KMS-11 (cell line): ENCODE results near the gene TSPAN11.

Experiments used
- H2AFZ ChIP-seq: fragments of 200-600 bp; sonication (generic); 2 replicates; pipeline ENCODE4 v1.6.1; 2016; ENCODE audit warnings: antibody characterized with exemption, mixed run types, low read depth
- H3K27ac ChIP-seq: fragments of 200-600 bp; sonication (generic); 2 replicates; pipeline ENCODE4 v1.6.1; 2016; ENCODE audit warnings: mild to moderate bottlenecking, mixed run types
- H3K27me3 ChIP-seq: fragments of 200-600 bp; sonication (generic); 2 replicates; pipeline ENCODE4 v1.6.1; 2017; ENCODE audit warnings: mild to moderate bottlenecking, low read depth, mixed run types, moderate library complexity; ENCODE audit not compliant: insufficient read depth
- H3K36me3 ChIP-seq: fragments of 200-600 bp; sonication (generic); 2 replicates; pipeline ENCODE4 v1.6.1; 2017; ENCODE audit warnings: mild to moderate bottlenecking, mixed run types; ENCODE audit not compliant: insufficient read depth
- H3K4me1 ChIP-seq: fragments of 200-600 bp; sonication (generic); 2 replicates; pipeline ENCODE4 v1.6.1; 2016; ENCODE audit warnings: mild to moderate bottlenecking, low read depth, mixed run types; ENCODE audit not compliant: poor library complexity, severe bottlenecking
- H3K4me2 ChIP-seq: fragments of 200-600 bp; sonication (generic); 2 replicates; pipeline ENCODE4 v1.7.0; 2016; ENCODE audit warnings: mild to moderate bottlenecking, mixed run types
- H3K4me3 ChIP-seq: fragments of 200-600 bp; sonication (generic); IDR thresholded peaks from 2 replicates; pipeline ENCODE4 v1.6.1; 2017; ENCODE audit warnings: low read depth, low read length, mixed read lengths; ENCODE audit not compliant: insufficient read depth
- H3K79me2 ChIP-seq: fragments of 200-600 bp; sonication (generic); 2 replicates; pipeline ENCODE4 v1.6.1; 2016; ENCODE audit warnings: low read depth, mixed run types; ENCODE audit not compliant: insufficient read depth
- H3K9ac ChIP-seq: fragments of 200-600 bp; sonication (generic); 2 replicates; pipeline ENCODE4 v1.6.1; 2016; ENCODE audit warnings: mild to moderate bottlenecking, mixed run types
- H4K20me1 ChIP-seq: fragments of 200-600 bp; sonication (generic); 2 replicates; pipeline ENCODE4 v1.6.1; 2016; ENCODE audit warnings: mild to moderate bottlenecking, mixed run types; ENCODE audit not compliant: insufficient read depth
- CTCF ChIP-seq: fragments of 200-600 bp; sonication (generic); conservative IDR thresholded peaks from 2 replicates; pipeline ENCODE4 v1.6.1; 2017; ENCODE audit warnings: low read depth, mild to moderate bottlenecking, antibody characterized with exemption, low read length, moderate library complexity, mixed read lengths

The TSPAN11 gene

GRCh38 chr12:30990776-30991175 is 64.2 kb downstream of the TSPAN11 start:
- Histone ChIP-seq H3K9ac (no peak overlapping the region), H2AFZ (no peak overlapping the region), H3K4me1 (peaks cover 17% of the 10 kb centered on the region), H3K4me3 (no peak overlapping the region), H3K79me2 (no peaks in the 10 kb centered on the region), H4K20me1 (no peaks in the 10 kb centered on the region), H3K36me3 (no peaks in the 10 kb centered on the region), H3K4me2 (no peak overlapping the region), H3K27ac (no peak overlapping the region), H3K27me3 (no peaks in the 10 kb centered on the region)
- TF ChIP-seq CTCF, result no peak

GRCh38 chr12:30991466-30991865 is 64.9 kb downstream of the TSPAN11 start:
- Histone ChIP-seq H3K4me2 (no peak overlapping the region), H3K27me3 (no peaks in the 10 kb centered on the region), H3K9ac (no peak overlapping the region), H4K20me1 (no peaks in the 10 kb centered on the region), H3K4me1 (peaks cover 17% of the 10 kb centered on the region), H3K36me3 (no peaks in the 10 kb centered on the region), H2AFZ (no peak overlapping the region), H3K27ac (no peak overlapping the region), H3K79me2 (no peaks in the 10 kb centered on the region), H3K4me3 (no peak overlapping the region)
- no peak for TF ChIP-seq CTCF

- H3K27ac ChIP-seq, result no peak overlapping the region
- H3K4me3 ChIP-seq, result no peak overlapping the region
- peaks cover 17% of the 10 kb centered on the region for H3K4me1 ChIP-seq
- H4K20me1 ChIP-seq, result no peaks in the 10 kb centered on the region
- TF ChIP-seq CTCF, result no peak
- no peaks in the 10 kb centered on the region for H3K36me3 ChIP-seq
- no peaks in the 10 kb centered on the region for H3K79me2 ChIP-seq
- no peak overlapping the region for H3K9ac ChIP-seq
- H3K27me3 ChIP-seq, result no peaks in the 10 kb centered on the region
- H2AFZ ChIP-seq, result no peak overlapping the region
- no peak overlapping the region for H3K4me2 ChIP-seq
Measured at GRCh38 chr12:30992381-30992780, 65.8 kb downstream of the TSPAN11 start.

GRCh38 chr12:30993766-30994165 is 67.2 kb downstream of the TSPAN11 start:
- no peak overlapping the region for H3K4me3 ChIP-seq
- peaks cover 16% of the 10 kb centered on the region for H3K4me1 ChIP-seq
- H3K9ac ChIP-seq, result no peak overlapping the region
- H3K79me2 ChIP-seq, result no peaks in the 10 kb centered on the region
- H3K4me2 ChIP-seq, result no peak overlapping the region
- H3K27ac ChIP-seq, result no peak overlapping the region
- no peak for TF ChIP-seq CTCF
- no peak overlapping the region for H2AFZ ChIP-seq
- no peaks in the 10 kb centered on the region for H3K27me3 ChIP-seq
- H3K36me3 ChIP-seq, result no peaks in the 10 kb centered on the region
- H4K20me1 ChIP-seq, result no peaks in the 10 kb centered on the region
